ENCODE results near the gene RNF11.
"Not testable (repeated sequence)": the region's sequence is repeated elsewhere in the genome, so short reads cannot be mapped to it uniquely, and the experiment has no call there.

RNF11 gene

GRCh38 chr1:51222136-51222787 is 13.8 kb upstream of the RNF11 start:
- no peaks in the 10 kb centered on the region for H3K9me3 Mint-ChIP-seq
- H3K4me1 Mint-ChIP-seq: peaks cover 4% of the 10 kb centered on the region
- no peaks in the 10 kb centered on the region for H3K36me3 Mint-ChIP-seq (ENCODE audit: low read depth)
- H3K27ac Mint-ChIP-seq: no peak overlapping the region
- no peaks in the 10 kb centered on the region for H3K27me3 Mint-ChIP-seq (ENCODE audit: low read depth)
- H3K4me3 Mint-ChIP-seq: no peak overlapping the region
- no peak for TF ChIP-seq CTCF (IDR thresholded peaks at IDR 0.05; ENCODE audit: unreplicated experiment in 3 of 3)

- H3K27ac Mint-ChIP-seq: no peak overlapping the region
- peaks cover 4% of the 10 kb centered on the region for H3K4me1 Mint-ChIP-seq
- no peaks in the 10 kb centered on the region for H3K9me3 Mint-ChIP-seq
- no peaks in the 10 kb centered on the region for H3K36me3 Mint-ChIP-seq (ENCODE audit: low read depth)
- no peak for TF ChIP-seq CTCF (IDR thresholded peaks at IDR 0.05; ENCODE audit: unreplicated experiment in 3 of 3)
- no peaks in the 10 kb centered on the region for H3K27me3 Mint-ChIP-seq (ENCODE audit: low read depth)
- no peak overlapping the region for H3K4me3 Mint-ChIP-seq
Measured at GRCh38 chr1:51222809-51223208, 13.3 kb upstream of the RNF11 start.

GRCh38 chr1:51224255-51224654 is 11.8 kb upstream of the RNF11 start:
- Mint-ChIP-seq H3K27ac (no peak overlapping the region), H3K9me3 (no peaks in the 10 kb centered on the region), H3K36me3 (ENCODE audit: low read depth) (no peaks in the 10 kb centered on the region)

GRCh38 chr1:51227231-51227960 is 8.7 kb upstream of the RNF11 start:
- not testable (repeated sequence) for H3K27me3 Mint-ChIP-seq (ENCODE audit: low read depth); H3K36me3 Mint-ChIP-seq (ENCODE audit: low read depth); H3K27ac Mint-ChIP-seq; H3K4me3 Mint-ChIP-seq; H3K9me3 Mint-ChIP-seq; H3K4me1 Mint-ChIP-seq

More at GRCh38 chr1:51224255-51224654, 11.8 kb upstream of the RNF11 start:
- H3K4me3 Mint-ChIP-seq: no peak overlapping the region
- TF ChIP-seq CTCF (IDR thresholded peaks at IDR 0.05; ENCODE audit: unreplicated experiment in 3 of 3): no peak
- peaks cover 2% of the 10 kb centered on the region for H3K27me3 Mint-ChIP-seq (ENCODE audit: low read depth)
- peaks cover 4% of the 10 kb centered on the region for H3K4me1 Mint-ChIP-seq

GRCh38 chr1:51228471-51228870 is 7.6 kb upstream of the RNF11 start:
- H3K9me3 Mint-ChIP-seq; H3K27me3 Mint-ChIP-seq (ENCODE audit: low read depth); H3K4me3 Mint-ChIP-seq; H3K27ac Mint-ChIP-seq; H3K36me3 Mint-ChIP-seq (ENCODE audit: low read depth); H3K4me1 Mint-ChIP-seq: not testable (repeated sequence)

GRCh38 chr1:51230501-51231078 is 5.5 kb upstream of the RNF11 start:
- Mint-ChIP-seq H3K27ac (no peak overlapping the region), H3K9me3 (no peaks in the 10 kb centered on the region), H3K36me3 (ENCODE audit: low read depth) (no peaks in the 10 kb centered on the region), H3K4me3 (no peak overlapping the region), H3K27me3 (ENCODE audit: low read depth) (peaks cover 3% of the 10 kb centered on the region), H3K4me1 (peaks cover 9% of the 10 kb centered on the region)
- no peak for TF ChIP-seq CTCF (IDR thresholded peaks at IDR 0.05; ENCODE audit: unreplicated experiment in 3 of 3)

- Mint-ChIP-seq H3K27ac (no peak overlapping the region), H3K4me3 (no peak overlapping the region), H3K9me3 (no peaks in the 10 kb centered on the region), H3K36me3 (ENCODE audit: low read depth) (no peaks in the 10 kb centered on the region), H3K27me3 (ENCODE audit: low read depth) (peaks cover 3% of the 10 kb centered on the region), H3K4me1 (peaks cover 10% of the 10 kb centered on the region)
- TF ChIP-seq CTCF (IDR thresholded peaks at IDR 0.05; ENCODE audit: unreplicated experiment in 3 of 3): no peak
Measured at GRCh38 chr1:51231120-51231519, 5.0 kb upstream of the RNF11 start.
